ENCODE data around the gene GPAT3.
A peak's percentile ranks its signal among the peaks of the same experiment; 100 is the strongest.

GPAT3 gene

GRCh38 chr4:83644677-83645659, 109.1 kb downstream of the GPAT3 start:
- DNase-seq (ENCODE audit: low read depth in 3 of 3), result peak in 1 of 3 donors; percentile 30

GRCh38 chr4:83646538-83647239, 110.8 kb downstream of the GPAT3 start:
- no peak for DNase-seq (ENCODE audit: low read depth in 3 of 3)

DNA sequence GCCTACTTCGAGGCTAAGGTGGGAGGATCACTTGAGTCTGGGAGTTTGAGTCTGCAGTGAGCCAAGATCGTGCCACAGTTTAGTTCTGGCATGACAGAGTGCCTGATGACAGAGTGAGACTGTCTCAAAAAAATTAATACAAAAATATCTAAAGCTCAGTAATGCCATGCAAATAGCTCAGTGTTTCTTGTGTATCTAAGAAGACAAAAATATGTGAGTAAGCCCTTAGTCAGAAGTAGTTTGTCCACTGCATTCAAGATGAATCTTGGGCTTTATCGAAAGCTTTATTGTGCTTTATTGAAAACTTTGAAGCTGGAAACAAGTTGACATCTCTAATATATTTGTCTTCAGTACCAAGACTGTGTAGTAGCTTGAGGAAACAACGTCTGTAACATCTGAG, 115.9 kb downstream of the GPAT3 start:
- DNase-seq (ENCODE audit: low read depth in 3 of 3), result no peak

All from stimulated activated CD4-positive, alpha-beta T cell treated with anti-CD3 and anti-CD28 coated beads, TNF-alpha, amount 100 ng/mL, for 48 hours (primary cell).